ENCODE measurements around the gene NT5C1B.
A peak's percentile ranks its signal among the peaks of the same experiment; 100 is the strongest.

The NT5C1B gene

DNA sequence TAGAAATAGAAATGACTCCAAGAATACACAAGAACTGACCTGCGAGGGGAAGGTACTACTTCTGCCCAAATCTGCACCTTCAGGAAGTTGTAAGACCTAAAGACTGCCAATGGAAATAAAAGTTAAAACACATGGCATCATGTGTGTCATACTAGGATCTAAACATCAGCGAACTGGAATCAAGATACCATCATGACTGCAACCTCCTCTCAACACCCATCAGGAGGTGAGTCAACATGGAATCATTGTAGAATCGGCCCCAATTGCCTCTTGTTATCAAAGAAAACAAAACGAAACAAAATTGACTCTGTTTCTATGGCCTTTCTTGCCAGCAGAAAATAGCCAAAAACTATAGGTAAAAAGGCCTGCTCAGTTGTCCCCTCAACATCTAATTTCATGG lies 44.0 kb downstream of the NT5C1B start:
- Histone ChIP-seq H3K4me2 (no peak overlapping the region), H3K9me3 (no peaks in the 10 kb centered on the region), H3K9ac (no peak overlapping the region), H3K4me3 (no peak overlapping the region), H3K27ac (no peak overlapping the region), H3K4me1 (peaks cover 23% of the 10 kb centered on the region), H3K27me3 (no peaks in the 10 kb centered on the region), H4K20me1 (no peaks in the 10 kb centered on the region), H3K36me3 (no peaks in the 10 kb centered on the region)
- no peak for TF ChIP-seq Cebpa-rat (IDR thresholded peaks at IDR 0.05)

- Histone ChIP-seq H3K9ac (no peak overlapping the region), H4K20me1 (no peaks in the 10 kb centered on the region), H3K4me2 (no peak overlapping the region), H3K9me3 (no peaks in the 10 kb centered on the region), H3K36me3 (no peaks in the 10 kb centered on the region), H3K27me3 (no peaks in the 10 kb centered on the region), H3K4me3 (no peak overlapping the region), H3K27ac (no peak overlapping the region), H3K4me1 (peaks cover 13% of the 10 kb centered on the region)
- TF ChIP-seq Cebpa-rat (IDR thresholded peaks at IDR 0.05), result no peak
These were observed 45.2 kb downstream of the NT5C1B start for GRCh38 chr2:18544171-18544570.

- H3K4me1 ChIP-seq, result no peaks in the 10 kb centered on the region
- no peak overlapping the region for H3K4me2 ChIP-seq
- H3K36me3 ChIP-seq, result no peaks in the 10 kb centered on the region
- H4K20me1 ChIP-seq, result no peaks in the 10 kb centered on the region
- no peak overlapping the region for H3K27ac ChIP-seq
- no peak overlapping the region for H3K4me3 ChIP-seq
- no peak overlapping the region for H3K9ac ChIP-seq
- no peaks in the 10 kb centered on the region for H3K9me3 ChIP-seq
- H3K27me3 ChIP-seq, result no peaks in the 10 kb centered on the region
- no peak for TF ChIP-seq Cebpa-rat (IDR thresholded peaks at IDR 0.05)
These were observed 48.5 kb downstream of the NT5C1B start for GRCh38 chr2:18540872-18541271.

- Histone ChIP-seq H3K36me3 (no peaks in the 10 kb centered on the region), H3K4me3 (no peak overlapping the region), H3K9me3 (no peaks in the 10 kb centered on the region), H3K27ac (no peak overlapping the region), H3K4me2 (no peak overlapping the region), H4K20me1 (no peaks in the 10 kb centered on the region), H3K9ac (no peak overlapping the region), H3K27me3 (no peaks in the 10 kb centered on the region), H3K4me1 (no peaks in the 10 kb centered on the region)
- no peak for TF ChIP-seq Cebpa-rat (IDR thresholded peaks at IDR 0.05)
These were observed 52.7 kb downstream of the NT5C1B start for GRCh38 chr2:18536697-18537096.

- no peak overlapping the region for H3K9ac ChIP-seq
These were observed 53.3 kb downstream of the NT5C1B start for GRCh38 chr2:18536100-18536499.

DNA sequence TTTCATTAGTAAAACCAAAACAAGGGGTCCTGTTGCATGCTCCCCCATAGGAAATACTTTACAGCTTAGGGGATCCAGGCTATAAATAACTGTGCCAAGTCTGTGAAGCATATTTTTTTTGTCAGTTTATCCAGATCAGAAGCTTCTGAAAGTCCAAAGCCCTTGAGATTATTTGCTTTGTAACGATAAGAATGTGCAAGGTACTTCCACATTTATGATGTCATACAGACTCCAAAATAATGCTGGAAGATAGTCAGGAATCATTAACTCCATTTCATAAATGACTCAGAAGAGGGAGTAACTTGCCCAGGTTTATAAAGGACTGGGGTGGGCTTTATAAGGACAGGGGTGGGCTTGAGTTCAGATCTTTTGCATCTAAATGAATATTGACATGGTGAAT lies 58.2 kb downstream of the NT5C1B start:
- Histone ChIP-seq H4K20me1 (no peaks in the 10 kb centered on the region), H3K27me3 (no peaks in the 10 kb centered on the region), H3K27ac (no peak overlapping the region), H3K9me3 (no peaks in the 10 kb centered on the region), H3K4me3 (no peak overlapping the region), H3K36me3 (no peaks in the 10 kb centered on the region), H3K9ac (no peak overlapping the region), H3K4me2 (no peak overlapping the region), H3K4me1 (no peaks in the 10 kb centered on the region)
- TF ChIP-seq Cebpa-rat (IDR thresholded peaks at IDR 0.05), result no peak

More at GRCh38 chr2:18536100-18536499, 53.3 kb downstream of the NT5C1B start:
- Histone ChIP-seq H3K27ac (no peak overlapping the region), H3K4me1 (no peaks in the 10 kb centered on the region), H3K27me3 (no peaks in the 10 kb centered on the region), H3K9me3 (no peaks in the 10 kb centered on the region), H3K4me2 (no peak overlapping the region), H4K20me1 (no peaks in the 10 kb centered on the region), H3K36me3 (no peaks in the 10 kb centered on the region), H3K4me3 (no peak overlapping the region)
- no peak for TF ChIP-seq Cebpa-rat (IDR thresholded peaks at IDR 0.05)

DNA sequence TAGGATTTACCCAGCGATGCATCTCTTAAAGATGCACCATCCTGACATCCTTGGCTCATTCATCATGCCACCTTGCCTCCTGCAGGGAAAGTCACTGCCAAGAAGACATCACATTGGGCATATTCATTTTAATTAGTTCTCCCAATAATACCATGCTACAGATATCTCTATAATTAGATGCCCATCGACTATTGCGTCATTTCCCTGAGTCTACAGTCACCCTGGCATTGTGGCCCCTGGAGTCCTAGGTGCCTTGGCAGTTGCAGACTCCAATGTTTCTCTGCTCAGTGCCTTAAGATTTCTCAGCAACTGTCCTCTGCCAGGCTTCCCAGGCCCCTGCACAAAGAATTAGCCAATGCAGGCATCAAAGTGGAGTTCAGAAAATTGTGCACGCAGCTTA lies 61.5 kb downstream of the NT5C1B start:
- peak; percentile 47; the same call in 1 of the 2 replicates for TF ChIP-seq Cebpa-rat (IDR thresholded peaks at IDR 0.05)
- Histone ChIP-seq H3K4me2 (no peak overlapping the region), H3K36me3 (no peaks in the 10 kb centered on the region), H3K4me3 (no peak overlapping the region), H3K9me3 (no peaks in the 10 kb centered on the region), H3K27ac (no peak overlapping the region), H3K4me1 (no peaks in the 10 kb centered on the region), H3K27me3 (no peaks in the 10 kb centered on the region), H4K20me1 (no peaks in the 10 kb centered on the region), H3K9ac (no peak overlapping the region)

GRCh38 chr2:18527326-18527725 lies 62.0 kb downstream of the NT5C1B start:
- H3K4me3 ChIP-seq, result no peak overlapping the region
- H3K36me3 ChIP-seq, result no peaks in the 10 kb centered on the region
- no peak overlapping the region for H3K4me2 ChIP-seq
- H3K9me3 ChIP-seq, result no peaks in the 10 kb centered on the region
- no peaks in the 10 kb centered on the region for H4K20me1 ChIP-seq
- no peak overlapping the region for H3K27ac ChIP-seq
- no peak for TF ChIP-seq Cebpa-rat (IDR thresholded peaks at IDR 0.05)
- no peaks in the 10 kb centered on the region for H3K4me1 ChIP-seq
- H3K27me3 ChIP-seq, result no peaks in the 10 kb centered on the region
- no peak overlapping the region for H3K9ac ChIP-seq

DNA sequence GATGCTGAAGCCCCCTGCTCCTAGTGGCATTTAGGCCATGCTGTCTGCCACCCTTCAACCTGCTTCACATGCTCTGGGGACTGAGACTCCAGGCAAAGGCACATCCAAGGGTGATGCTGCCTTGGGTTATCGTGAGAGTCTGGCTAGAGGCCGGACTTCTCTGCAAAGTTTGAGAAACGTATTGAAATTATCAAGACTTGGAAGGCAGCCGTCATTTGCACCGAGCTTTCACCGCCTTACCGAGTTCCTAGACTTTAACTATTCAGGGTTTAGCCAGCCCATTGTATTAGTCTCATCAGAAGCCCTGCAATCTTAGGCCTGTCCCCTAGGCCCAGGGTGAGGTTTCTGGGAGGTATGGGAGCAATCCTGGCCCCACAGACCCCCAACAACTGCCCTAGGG lies 62.9 kb downstream of the NT5C1B start:
- no peaks in the 10 kb centered on the region for H4K20me1 ChIP-seq
- H3K4me3 ChIP-seq, result no peak overlapping the region
- no peaks in the 10 kb centered on the region for H3K36me3 ChIP-seq
- no peak overlapping the region for H3K4me2 ChIP-seq
- no peak overlapping the region for H3K9ac ChIP-seq
- no peak for TF ChIP-seq Cebpa-rat (IDR thresholded peaks at IDR 0.05)
- no peak overlapping the region for H3K27ac ChIP-seq
- no peaks in the 10 kb centered on the region for H3K4me1 ChIP-seq
- H3K9me3 ChIP-seq, result no peaks in the 10 kb centered on the region
- no peaks in the 10 kb centered on the region for H3K27me3 ChIP-seq

DNA sequence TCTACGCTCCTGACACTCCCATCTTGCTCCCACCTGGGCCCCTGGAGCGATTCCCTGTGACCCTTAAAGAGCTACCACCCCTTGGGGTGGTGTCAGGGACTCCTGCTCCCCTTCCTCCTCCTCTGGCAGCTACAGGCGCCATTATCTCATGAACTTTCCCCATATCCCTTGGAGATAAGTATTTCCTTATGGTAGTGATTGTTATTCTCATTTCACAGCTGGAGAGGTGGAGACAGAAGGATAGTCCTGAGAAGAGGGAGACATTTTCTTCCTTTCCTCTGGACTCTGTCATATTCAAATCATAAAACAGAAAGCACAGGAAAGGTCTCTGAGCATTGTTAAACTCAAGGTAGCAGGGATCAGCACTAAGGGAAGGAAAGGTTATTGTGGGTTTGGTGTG lies 63.5 kb downstream of the NT5C1B start:
- Histone ChIP-seq H3K4me2 (no peak overlapping the region), H4K20me1 (no peaks in the 10 kb centered on the region), H3K9me3 (no peaks in the 10 kb centered on the region), H3K9ac (no peak overlapping the region), H3K27ac (no peak overlapping the region), H3K36me3 (no peaks in the 10 kb centered on the region), H3K4me3 (no peak overlapping the region), H3K4me1 (no peaks in the 10 kb centered on the region), H3K27me3 (no peaks in the 10 kb centered on the region)
- no peak for TF ChIP-seq Cebpa-rat (IDR thresholded peaks at IDR 0.05)

GRCh38 chr2:18525236-18525635 lies 64.1 kb downstream of the NT5C1B start:
- H4K20me1 ChIP-seq, result no peaks in the 10 kb centered on the region
- TF ChIP-seq Cebpa-rat (IDR thresholded peaks at IDR 0.05), result no peak
- no peak overlapping the region for H3K27ac ChIP-seq

More at GRCh38 chr2:18525236-18525635, 64.1 kb downstream of the NT5C1B start:
- no peaks in the 10 kb centered on the region for H3K4me1 ChIP-seq
- H3K4me3 ChIP-seq, result no peak overlapping the region
- no peak overlapping the region for H3K9ac ChIP-seq
- no peaks in the 10 kb centered on the region for H3K27me3 ChIP-seq
- H3K9me3 ChIP-seq, result no peaks in the 10 kb centered on the region
- H3K36me3 ChIP-seq, result no peaks in the 10 kb centered on the region
- no peak overlapping the region for H3K4me2 ChIP-seq
